ENCODE data around the gene FSIP1. TPM values are rescaled to one million over a fixed set of nuclear protein-coding genes. Genes with fewer than 3 reads are reported as not detected.

Gene FSIP1
- total RNA-seq, 6 donors from 2014 or later, result 0.26 to 3.2 (median 0.79) TPM; not detected in 2

GRCh38 chr15:39670687-39671086 lies 112.0 kb downstream of the FSIP1 start:
- TF ChIP-seq CTCF (IDR thresholded peaks at IDR 0.05) (no peak), POLR2A (IDR thresholded peaks at IDR 0.05) (no peak), EP300 (IDR thresholded peaks at IDR 0.05) (no peak), POLR2AphosphoS5 (IDR thresholded peaks at IDR 0.05) (no peak)
- 90 to 98% methylated on average over 2 of the region's 2 CpGs for WGBS, 2 donors
- ATAC-seq (ENCODE audit: low FRiP score in 2 of 2), result no peak
- no peak overlapping the region for H3K27ac ChIP-seq
- no peaks in the 10 kb centered on the region for H3K9me3 ChIP-seq
- H3K4me1 ChIP-seq, result peaks cover 0 to 3% (median 0%) of the 10 kb centered on the region in 4 donors
- no peaks in the 10 kb centered on the region for H3K27me3 ChIP-seq
- no peak for DNase-seq
- no peaks in the 10 kb centered on the region for H3K36me3 ChIP-seq
- H3K4me3 ChIP-seq, result no peak overlapping the region

GRCh38 chr15:39669661-39670060 lies 113.0 kb downstream of the FSIP1 start:
- no peak for DNase-seq
- Histone ChIP-seq H3K36me3 (no peaks in the 10 kb centered on the region), H3K4me3 (no peak overlapping the region), H3K27me3 (no peaks in the 10 kb centered on the region), H3K4me1 (peaks cover 0 to 3% (median 0%) of the 10 kb centered on the region in 4 donors), H3K9me3 (no peaks in the 10 kb centered on the region), H3K27ac (no peak overlapping the region)
- 86 to 88% methylated on average over 2 of the region's 2 CpGs for WGBS, 2 donors
- ATAC-seq (ENCODE audit: low FRiP score in 2 of 2), result no peak
- TF ChIP-seq POLR2AphosphoS5 (IDR thresholded peaks at IDR 0.05) (no peak), CTCF (IDR thresholded peaks at IDR 0.05) (no peak), POLR2A (IDR thresholded peaks at IDR 0.05) (no peak)

GRCh38 chr15:39669241-39669640 lies 113.4 kb downstream of the FSIP1 start:
- Histone ChIP-seq H3K4me1 (peaks cover 0 to 3% (median 0%) of the 10 kb centered on the region in 4 donors), H3K27ac (no peak overlapping the region), H3K36me3 (no peaks in the 10 kb centered on the region), H3K27me3 (no peaks in the 10 kb centered on the region), H3K4me3 (no peak overlapping the region), H3K9me3 (no peaks in the 10 kb centered on the region)
- no peak for ATAC-seq (ENCODE audit: low FRiP score in 2 of 2)
- no peak for TF ChIP-seq POLR2AphosphoS5 (IDR thresholded peaks at IDR 0.05)
- no peak for TF ChIP-seq EP300 (IDR thresholded peaks at IDR 0.05)
- 0 to 10% methylated on average over 1 of the region's 1 CpG for whole genome bisulfite sequencing, 2 donors
- DNase-seq, result no peak

- Histone ChIP-seq H3K9me3 (no peaks in the 10 kb centered on the region), H3K4me1 (peaks cover 0 to 3% (median 0%) of the 10 kb centered on the region in 4 donors), H3K27me3 (no peaks in the 10 kb centered on the region), H3K27ac (no peak overlapping the region), H3K36me3 (no peaks in the 10 kb centered on the region), H3K4me3 (no peak overlapping the region)
- ATAC-seq (ENCODE audit: low FRiP score in 2 of 2) (no peak), DNase-seq (no peak)
- TF ChIP-seq POLR2AphosphoS5 (IDR thresholded peaks at IDR 0.05) (no peak), CTCF (IDR thresholded peaks at IDR 0.05) (no peak), EP300 (IDR thresholded peaks at IDR 0.05) (no peak), POLR2A (IDR thresholded peaks at IDR 0.05) (no peak)
- WGBS, 2 donors, result 93 to 98% methylated on average over 4 of the region's 4 CpGs
These were observed 114.2 kb downstream of the FSIP1 start for GRCh38 chr15:39668457-39668856.

GRCh38 chr15:39667382-39668127 lies 115.1 kb downstream of the FSIP1 start:
- no peak for TF ChIP-seq POLR2A (IDR thresholded peaks at IDR 0.05)
- no peak for TF ChIP-seq EP300 (IDR thresholded peaks at IDR 0.05)
- no peak for TF ChIP-seq CTCF (IDR thresholded peaks at IDR 0.05)
- TF ChIP-seq POLR2AphosphoS5 (IDR thresholded peaks at IDR 0.05), result no peak
- no peaks in the 10 kb centered on the region for H3K9me3 ChIP-seq
- no peak overlapping the region for H3K27ac ChIP-seq
- WGBS, 2 donors, result 89 to 91% methylated on average over 5 of the region's 5 CpGs
- no peaks in the 10 kb centered on the region for H3K27me3 ChIP-seq
- DNase-seq (no peak), ATAC-seq (ENCODE audit: low FRiP score in 2 of 2) (no peak)
- no peak overlapping the region for H3K4me3 ChIP-seq
- no peaks in the 10 kb centered on the region for H3K36me3 ChIP-seq
- H3K4me1 ChIP-seq, result peaks cover 0 to 3% (median 0%) of the 10 kb centered on the region in 4 donors

Measured in upper lobe of left lung (tissue), 6 donors.